T-helper 22 cell (primary cell): Measurements from ENCODE around the gene ABCC1.
"Not testable (repeated sequence)": the region's sequence is repeated elsewhere in the genome, so short reads cannot be mapped to it uniquely, and the experiment has no call there.

Experiments
- DNase-seq: peaks from one replicate; pipeline ENCODE4 v3.0.0-alpha.2; 2020; ENCODE audit warnings: low read depth

The ABCC1 gene

DNA sequence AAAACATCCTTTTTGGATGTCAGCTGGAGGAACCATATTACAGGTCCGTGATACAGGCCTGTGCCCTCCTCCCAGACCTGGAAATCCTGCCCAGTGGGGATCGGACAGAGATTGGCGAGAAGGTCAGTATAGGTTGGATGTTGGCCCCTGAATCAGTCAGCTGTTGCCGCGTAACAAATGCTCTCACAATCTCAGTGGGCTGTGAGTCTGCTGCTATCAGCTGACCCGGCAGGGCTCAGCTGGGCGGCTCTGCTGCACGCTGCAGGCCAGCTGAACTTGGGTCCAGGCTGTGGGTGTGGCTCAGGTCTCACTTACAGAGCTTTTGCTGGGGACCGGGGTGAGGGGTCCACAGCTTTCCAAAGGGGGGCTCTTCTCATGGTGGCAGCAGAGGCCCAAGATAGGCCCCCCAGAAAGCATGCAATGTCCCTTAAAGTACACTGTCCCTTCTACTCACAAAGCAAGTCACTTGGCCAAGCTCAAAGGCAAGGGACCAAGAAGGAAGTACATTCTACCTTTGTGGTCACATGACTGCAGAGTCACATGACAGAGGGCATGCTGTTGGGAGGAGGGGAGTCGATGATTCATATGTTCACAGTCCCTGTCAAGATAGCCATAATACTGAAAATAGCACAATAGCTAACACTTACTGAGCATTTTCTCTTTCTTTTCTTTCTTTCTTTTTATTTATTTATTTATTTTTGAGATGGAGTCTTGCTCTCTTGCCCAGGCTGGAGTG lies 134.2 kb downstream of the ABCC1 start:
- no peak for DNase-seq

DNA sequence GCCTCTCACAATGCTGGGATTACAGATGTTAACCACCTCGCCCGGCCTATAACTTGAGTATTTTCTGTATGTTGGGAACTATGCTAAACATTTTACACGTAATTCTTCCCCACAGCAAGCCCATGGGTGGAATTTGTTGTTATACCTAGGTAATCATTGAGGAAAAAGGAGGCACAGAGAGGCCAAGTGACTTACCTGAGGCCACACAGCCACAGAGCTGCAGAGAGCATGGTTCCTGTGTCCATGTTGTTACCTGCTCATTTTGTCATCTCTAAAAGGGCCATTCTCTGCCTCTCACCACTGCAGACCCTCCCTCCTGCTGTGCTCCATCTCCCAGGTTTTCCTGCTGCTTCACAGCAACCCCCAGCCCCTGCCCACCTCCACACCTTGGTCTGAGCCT lies 135.5 kb downstream of the ABCC1 start:
- no peak for DNase-seq

GRCh38 chr16:16086653-16087446 lies 137.4 kb downstream of the ABCC1 start:
- no peak for DNase-seq

DNA sequence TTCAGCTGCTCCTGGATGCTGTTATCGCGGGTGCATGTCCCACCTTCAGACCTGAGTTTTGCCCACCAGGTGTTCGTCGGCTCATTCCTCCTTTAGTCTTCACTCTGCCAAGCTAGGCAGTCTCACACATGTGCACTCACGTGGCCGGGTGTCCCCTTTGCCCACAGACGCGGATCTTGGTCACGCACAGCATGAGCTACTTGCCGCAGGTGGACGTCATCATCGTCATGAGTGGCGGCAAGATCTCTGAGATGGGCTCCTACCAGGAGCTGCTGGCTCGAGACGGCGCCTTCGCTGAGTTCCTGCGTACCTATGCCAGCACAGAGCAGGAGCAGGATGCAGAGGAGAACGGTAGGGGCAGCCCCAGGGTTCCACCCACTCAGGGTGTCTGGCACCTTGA lies 140.8 kb downstream of the ABCC1 start:
- no peak for DNase-seq

GRCh38 chr16:16092925-16093627 lies 143.7 kb downstream of the ABCC1 start:
- no peak for DNase-seq

GRCh38 chr16:16093628-16094332 lies 144.4 kb downstream of the ABCC1 start:
- DNase-seq = no peak

- no peak for DNase-seq
These were observed 146.2 kb downstream of the ABCC1 start for GRCh38 chr16:16095646-16096045.

DNA sequence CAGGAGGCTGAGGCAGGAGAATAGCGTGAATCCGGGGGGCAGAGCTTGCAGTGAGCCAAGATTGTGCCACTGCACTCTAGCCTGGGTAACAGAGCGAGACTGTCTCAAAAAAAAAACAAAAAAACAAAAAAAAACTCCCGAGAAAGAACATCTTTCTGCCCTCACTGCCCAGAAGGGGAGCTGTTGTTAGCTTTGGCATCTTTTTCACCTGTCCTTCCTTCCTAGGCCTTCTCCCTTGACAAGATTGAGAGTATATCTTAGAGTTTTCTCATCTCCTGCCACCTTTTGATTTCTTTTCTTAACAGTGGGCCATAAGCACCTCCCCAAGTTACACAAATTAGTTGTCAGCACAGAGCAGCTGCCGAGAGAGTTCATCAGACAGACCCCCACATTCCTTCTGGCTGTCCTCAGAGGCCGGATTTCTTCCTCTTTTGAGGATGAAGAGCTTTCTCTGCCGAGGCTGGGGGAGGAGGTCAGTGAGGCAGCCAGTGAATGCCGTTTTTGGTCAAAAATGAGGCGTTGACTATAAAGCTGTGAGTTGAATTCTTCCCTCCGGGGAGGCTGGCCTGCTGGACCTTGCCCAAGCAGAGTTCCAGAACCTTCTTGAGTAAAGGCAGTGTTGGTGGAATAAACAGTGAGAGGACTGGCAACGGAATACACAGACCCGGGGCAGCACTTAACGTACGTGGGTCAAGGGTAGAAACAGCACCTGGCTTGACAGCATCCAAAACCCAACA lies 146.9 kb downstream of the ABCC1 start:
- DNase-seq = no peak

- no peak for DNase-seq
These were observed 147.4 kb downstream of the ABCC1 start for GRCh38 chr16:16096858-16097213.

- no peak for DNase-seq
These were observed 149.9 kb downstream of the ABCC1 start for GRCh38 chr16:16099320-16099719.

- no peak for DNase-seq
These were observed 151.2 kb downstream of the ABCC1 start for GRCh38 chr16:16100631-16101030.

GRCh38 chr16:16101585-16101984 lies 152.2 kb downstream of the ABCC1 start:
- DNase-seq = no peak

DNA sequence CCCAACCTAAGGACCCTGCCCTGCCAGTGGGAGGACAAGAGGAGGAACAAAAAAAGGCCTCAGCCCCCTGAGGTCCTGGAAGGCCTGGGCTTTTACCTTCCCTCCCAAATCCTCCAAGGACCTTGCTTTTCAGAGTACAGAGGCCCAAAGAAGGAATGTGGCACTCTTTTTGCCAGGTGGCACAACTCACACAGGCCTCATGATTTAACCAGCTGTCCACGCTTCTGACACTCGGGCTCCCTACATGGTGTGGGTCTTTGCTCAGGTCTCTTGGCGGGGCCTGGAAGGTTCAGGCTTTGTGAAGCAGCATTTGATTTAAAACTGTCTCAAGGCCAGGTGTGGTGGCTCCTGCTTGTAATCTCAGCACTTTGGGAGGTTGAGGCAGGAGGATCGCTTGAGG lies 153.3 kb downstream of the ABCC1 start:
- no peak for DNase-seq

DNA sequence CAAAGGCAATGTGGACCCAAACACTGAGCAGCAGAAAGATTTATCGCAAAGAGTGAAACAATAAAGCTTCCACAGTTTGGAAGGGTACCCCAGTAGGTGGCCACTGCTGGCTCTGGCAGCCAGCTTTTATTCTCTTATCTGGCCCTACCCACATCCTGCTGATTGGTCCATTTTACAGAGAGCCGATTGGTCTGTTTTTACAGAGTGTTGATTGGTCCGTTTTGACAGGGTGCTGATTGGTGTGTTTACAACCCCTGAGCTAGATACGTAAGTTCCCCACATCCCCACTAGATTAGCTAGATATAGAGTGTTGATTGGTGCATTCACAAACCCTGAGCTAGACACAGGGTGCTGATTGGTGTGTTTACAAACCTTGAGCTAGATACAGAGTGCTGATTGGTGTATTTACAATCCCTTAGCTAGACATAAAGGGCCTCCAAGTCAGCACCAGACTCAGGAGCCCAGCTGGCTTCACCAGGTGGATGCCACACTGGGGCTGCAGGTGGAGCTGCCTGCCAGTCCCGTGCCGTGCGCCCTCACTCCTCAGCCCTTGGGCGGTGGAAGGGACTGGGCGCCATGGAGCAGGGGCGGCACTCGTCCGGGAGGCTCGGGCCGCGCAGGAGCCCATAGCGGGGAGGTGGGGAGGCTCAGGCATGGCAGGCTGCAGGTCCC lies 154.9 kb downstream of the ABCC1 start:
- not testable (repeated sequence) for DNase-seq

DNA sequence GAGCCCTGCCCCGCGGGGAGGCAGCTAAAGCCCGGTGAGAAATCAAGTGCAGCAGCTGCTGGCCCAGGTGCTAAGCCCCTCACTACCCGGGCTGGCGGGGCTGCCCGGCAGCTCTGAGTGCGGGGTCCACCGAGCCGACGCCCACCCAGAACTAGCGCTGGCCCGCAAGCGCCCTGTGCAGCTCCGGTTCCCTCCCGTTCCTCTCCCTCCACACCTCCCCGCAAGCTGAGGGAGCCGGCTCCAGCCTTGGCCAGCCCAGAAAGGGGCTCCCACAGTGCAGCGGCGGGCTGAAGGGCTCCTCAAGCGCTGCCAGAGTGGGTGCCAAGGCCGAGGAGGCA lies 155.4 kb downstream of the ABCC1 start:
- not testable (repeated sequence) for DNase-seq

DNA sequence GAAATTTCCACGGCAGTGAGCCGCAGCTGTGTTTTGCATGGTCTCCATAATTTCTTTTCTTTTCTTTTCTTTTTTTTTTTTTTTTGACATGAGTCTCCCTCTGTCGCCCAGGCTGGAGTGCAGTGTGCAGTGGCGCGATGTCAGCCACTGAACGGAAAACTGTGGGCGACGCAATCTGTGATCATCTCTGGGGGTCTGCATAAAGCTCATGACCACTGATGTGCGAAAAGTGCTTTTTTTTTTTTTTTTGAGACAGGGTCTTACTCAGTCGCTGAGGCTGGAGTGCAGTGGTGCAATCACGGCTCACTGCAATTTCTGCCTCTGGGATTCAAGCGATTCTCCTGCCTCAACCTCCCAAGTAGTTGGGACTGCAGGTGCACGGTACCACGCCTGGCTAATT lies 156.2 kb downstream of the ABCC1 start:
- no peak for DNase-seq

DNA sequence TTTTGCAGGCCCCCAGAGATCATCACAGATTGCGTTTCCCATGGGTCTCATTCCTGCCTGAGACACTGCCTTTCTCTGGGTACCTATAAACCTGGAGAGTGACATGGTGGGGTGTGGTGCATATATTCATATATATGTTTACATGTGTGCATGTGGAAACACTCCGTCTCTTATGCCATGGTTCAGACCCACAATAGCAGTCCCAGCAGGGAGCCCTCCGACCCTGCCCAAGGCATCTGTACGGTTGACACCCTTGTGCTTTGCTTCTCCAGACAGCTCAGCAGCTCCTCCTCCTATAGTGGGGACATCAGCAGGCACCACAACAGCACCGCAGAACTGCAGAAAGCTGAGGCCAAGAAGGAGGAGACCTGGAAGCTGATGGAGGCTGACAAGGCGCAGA lies 157.1 kb downstream of the ABCC1 start:
- DNase-seq = no peak

GRCh38 chr16:16107839-16108238 lies 158.4 kb downstream of the ABCC1 start:
- DNase-seq = no peak

GRCh38 chr16:16108759-16109158 lies 159.3 kb downstream of the ABCC1 start:
- no peak for DNase-seq

DNA sequence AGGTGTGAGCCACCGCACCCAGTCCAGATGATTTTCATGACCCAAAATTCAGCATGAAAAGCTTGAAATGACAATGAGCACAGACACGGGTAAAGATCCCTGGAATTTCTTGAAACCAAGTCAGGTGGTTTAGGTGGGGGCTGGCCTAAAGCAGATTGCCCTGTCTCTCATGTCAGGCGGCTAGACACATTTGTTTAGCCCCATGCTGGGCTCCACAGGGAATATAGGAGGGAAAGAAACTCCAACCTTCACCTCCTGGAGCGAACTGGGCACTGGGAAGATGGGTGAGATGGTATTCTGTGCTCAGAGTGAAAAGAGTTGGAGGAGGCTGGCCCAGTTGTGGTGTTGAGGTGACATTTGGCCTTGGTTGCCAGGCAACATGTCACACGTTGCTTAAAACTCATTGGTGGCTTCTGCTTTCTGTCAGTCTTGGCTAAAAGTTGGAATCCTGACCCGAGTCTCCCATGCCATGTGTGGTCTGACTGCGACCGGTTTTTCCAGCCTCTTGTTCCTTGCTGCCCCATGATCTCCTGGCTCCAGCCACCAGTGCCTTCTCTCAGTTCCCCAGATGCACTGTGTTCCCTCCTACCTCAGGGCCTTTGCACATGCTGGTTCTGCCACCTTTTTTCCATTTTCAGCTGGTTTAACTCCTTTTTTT lies 160.2 kb downstream of the ABCC1 start:
- DNase-seq = no peak

- no peak for DNase-seq
These were observed 160.7 kb downstream of the ABCC1 start for GRCh38 chr16:16110111-16110490.
